NCI-H526 treated with DMSO at 0.1 percent for 48 hours (cell line): ENCODE data around the gene RRP1B.
"Not testable (repeated sequence)": the region's sequence is repeated elsewhere in the genome, so short reads cannot be mapped to it uniquely, and the experiment has no call there.

Source experiments
- DNase-seq: peaks from one replicate; lab custom pipeline; 2025; lab: John Stamatoyannopoulos, UW

Gene RRP1B

DNA sequence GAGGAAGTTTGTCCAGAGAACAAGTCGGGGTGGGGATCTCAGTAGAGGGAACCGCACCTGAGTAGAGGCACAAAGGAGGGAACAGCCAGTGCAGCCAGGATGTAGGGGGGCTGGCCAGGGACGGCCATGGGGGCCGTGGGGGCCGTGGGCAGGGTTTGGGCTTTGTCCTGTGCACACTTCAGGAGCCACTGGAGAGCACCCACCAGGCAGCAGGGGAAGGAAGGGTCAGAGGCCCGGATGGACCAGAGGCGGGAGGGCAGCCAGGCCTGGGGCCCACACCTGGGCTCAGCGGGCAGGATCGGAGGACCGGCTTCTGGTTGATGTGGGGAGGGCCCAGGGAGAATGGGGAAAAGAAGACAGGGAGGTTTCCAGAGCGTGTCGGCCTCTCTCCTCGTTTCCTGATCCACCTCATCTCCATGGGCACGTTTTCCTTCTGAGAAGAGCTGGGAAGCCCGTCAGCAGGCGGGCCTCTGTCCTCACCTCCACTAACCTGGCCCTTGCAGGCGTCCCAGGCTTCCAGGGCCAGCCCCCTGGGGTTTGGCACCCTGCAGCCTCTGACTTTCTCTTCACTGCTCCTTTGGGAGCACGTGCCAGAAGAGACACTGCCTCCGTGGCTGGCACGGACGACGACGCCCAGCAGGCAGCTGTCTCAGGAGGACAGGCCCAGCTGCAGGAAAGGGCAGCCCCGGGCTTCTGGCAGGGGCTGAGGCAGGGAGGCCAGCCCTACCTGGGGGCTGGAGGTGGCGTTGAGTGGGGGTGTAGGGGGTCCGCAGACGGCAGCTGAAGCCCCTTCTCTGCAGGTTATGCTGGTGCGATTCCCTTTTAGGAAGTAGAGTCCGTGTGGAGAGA, 42.8 kb downstream of the RRP1B start:
- no peak for DNase-seq

DNA sequence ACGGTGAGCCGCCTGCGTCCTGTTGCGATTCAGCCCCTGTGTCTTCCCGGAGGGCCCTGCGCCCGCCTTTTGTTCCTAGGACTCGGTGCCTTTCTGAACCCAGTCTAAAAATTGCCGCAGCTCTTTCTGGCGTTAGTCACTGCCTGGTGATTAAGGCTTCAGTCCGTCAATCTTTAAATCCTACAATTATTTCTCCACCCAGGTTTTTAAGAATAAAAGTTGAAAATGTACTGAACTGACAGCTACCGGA, 43.4 kb downstream of the RRP1B start:
- DNase-seq: no peak

DNA sequence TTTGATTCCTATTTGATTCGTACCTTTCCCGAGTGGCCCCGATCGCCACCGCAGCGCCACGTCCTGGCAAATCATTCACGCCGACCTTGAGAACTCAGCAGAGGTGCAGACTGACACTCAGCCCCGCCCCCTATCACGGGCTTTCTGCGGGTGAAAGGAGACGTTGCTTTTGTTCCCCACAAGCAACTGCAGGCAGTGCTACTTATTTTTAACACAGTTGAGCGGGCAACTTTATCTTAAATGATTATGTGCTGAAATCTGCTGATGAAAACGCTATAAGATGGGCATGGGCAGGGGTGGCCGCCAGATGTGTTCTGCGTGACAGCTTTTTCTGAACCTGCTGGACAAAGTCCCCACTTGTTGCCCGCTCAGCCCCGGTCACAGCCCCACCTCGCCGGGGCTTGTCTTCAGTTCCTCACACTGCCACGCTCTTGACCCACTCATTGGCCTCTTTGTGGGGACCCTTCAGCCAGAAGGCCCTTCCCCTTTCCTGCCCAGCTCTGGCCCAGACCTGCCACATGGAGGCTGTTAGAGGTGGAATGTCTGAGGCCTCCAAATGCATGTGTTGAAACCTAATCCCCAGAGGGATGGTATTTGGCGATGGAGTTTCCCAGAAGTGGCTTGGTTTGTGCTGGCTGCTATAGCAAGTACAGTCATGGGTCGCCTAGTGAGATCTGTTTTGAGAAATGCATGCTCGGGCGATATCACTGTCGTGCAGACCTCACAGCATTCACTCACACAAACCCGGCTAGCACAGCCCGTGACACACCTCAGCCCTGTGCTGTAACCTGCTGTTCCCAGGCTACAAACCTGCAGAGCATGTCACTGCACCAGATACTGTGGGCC, 43.9 kb downstream of the RRP1B start:
- no peak for DNase-seq

DNA sequence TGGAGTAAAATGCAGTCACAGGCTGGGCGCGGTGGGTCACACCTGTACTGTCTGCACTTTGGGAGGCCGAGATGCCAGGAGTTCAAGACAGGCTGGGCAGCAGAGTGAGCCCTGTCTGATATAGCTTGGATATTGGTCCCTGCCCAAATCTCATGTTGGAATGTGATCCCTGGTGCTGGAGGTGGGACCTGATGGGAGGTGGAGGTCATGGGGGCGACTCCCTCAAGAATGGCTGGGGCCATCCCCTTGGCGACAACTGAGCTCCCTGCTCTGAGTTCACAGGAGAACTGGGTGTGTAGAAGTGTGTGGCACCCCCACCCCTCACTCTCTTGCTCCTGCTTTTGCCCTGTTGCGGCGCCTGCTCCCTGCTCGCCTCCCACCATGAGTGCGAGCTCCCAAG, 48.1 kb downstream of the RRP1B start:
- DNase-seq: no peak

DNA sequence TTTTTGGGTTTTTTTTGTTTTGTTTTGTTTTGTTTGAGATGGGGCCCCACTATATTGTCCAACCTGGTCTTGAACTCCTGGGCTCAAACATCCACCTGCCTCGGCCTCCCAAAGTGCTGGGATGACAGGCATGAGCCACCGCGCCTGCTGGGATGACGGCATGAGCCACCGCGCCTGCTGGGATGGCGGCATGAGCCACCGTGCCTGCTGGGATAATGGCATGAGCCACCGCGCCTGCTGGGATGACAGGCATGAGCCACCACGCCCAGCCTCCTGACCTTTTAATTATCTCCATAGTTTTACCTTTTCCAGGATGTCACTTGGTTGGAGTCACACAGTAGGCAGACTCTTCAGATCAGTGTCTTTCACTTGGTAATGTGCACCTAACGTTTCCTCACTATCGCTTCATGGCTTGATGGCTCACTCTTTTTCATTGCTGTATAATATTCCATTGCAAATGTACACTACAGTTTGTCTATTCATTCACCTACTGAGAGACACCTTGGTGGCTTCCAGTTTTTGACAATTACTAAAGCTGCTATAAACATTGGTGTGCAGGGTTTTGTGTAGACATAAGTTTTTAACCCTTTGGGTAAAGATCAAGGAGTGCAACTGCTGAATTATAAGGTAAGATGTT, 49.5 kb downstream of the RRP1B start:
- no peak for DNase-seq

DNA sequence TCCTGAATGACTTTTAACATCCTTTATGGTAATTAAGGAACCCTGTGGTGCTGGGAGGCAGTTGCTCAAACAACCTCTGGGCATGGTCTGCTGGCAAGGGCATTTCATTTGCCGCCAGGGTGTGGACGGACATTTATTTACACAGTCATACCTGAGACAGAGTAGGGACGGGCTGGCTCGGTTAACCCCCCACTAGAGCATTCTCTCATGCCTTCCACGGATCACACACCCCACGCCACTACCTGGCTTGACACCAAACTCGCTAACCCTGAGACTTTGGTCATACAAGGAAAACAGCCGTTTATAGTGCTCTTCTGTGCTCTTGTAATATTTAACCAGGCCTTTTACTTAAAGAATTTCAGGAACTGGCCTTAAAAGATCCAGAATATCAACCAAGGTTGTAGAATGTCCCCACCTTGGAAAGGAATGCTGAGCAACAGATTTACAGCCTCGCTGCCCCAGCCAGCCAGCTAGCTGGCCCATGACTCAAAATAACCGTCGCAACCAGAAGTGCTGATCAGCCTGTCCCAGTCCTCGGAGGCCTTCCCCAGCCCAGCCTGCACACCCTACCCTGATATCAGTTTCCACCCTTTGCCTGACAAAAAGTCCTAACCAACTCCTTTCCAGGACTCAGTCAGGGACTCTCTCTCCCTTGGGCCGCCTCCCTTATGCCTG, 53.0 kb downstream of the RRP1B start:
- DNase-seq: no peak

DNA sequence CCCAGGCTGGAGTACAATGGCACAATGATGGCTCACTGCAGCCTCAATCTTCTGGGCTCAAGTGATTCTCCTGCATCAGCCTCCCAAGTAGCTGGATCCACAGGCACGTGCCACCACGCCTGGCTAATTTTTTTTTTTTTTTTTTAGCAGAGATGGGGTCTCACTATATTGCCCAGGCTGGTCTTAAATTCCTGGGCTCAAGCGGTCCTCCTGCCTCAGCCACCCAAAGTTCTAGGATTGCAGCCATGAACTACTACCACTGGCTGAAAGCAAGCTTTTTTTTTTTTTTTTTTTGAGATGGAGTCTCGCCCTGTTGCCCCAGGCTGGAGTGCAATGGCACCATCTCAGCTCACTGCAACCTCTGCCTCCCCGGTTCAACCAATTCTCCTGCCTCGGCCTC, 53.8 kb downstream of the RRP1B start:
- not testable (repeated sequence) for DNase-seq

DNA sequence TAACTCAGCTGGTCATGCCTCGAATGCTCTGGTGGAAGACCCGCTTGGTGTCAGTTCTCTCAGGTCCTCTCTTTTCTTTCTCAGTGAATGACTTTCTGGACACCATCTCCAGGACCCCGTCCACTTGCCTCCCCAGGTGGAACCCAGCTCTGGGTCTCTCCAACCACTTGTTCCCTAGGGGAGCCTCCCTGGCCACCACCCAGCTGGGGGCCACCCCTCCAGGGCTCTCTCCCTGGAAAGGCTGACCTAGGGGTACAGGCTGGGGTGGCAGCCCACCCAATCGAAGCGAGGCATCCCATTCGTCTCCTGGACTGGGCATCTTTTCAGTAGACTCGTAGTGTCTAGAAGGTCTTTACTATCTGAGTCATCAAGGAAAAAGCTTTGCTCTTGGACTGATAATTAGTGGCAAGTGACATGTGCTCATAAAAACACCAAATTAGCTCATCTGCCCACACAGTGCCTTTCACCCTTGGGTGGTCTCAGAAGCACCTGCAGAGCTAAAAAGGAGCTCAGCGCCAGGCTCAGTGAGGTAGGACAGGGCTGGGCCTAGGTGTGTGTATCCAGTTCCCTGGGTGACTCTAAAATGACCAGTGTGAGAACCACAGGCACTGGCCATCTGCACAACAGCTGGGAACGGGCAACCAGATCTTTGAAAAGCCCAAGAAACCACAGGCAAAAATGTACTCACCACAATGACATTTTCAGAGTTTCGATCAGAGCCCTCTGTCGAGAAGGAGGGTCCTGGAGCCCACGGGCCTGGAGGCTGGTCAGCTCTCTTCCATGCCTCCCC, 57.2 kb downstream of the RRP1B start:
- no peak for DNase-seq

DNA sequence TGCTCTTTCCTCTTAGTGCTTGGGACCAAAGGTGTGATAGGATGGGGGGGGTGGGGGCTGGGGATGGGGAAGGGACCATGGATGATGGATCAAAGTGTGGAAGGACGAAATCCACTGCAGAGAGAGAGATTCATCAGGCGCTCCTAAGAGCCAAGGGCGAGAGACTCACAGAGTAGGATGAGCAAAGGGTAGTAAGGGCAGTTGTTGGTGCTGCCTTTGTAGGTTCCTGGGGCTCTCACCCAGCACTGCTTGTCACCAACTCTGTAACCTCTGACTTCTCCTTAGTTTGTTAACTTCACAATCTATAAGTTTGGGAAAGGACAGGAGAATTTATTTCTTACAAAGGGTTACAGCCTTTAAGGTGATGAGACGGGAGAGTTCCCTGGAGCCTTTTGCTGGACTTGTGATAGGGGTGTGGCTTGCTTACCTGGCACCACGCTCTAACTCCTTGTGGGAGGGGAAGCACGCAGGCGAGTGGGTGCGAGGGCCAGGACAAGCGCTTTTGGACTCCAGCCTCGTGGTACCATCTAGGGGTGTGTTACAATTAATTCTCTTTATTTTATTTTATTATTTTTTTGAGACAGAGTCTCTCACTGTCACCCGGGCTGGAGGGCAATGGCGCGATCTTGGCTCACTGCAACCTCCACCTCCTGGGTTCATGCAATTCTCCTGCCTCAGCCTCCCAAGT, 58.0 kb downstream of the RRP1B start:
- no peak for DNase-seq

DNA sequence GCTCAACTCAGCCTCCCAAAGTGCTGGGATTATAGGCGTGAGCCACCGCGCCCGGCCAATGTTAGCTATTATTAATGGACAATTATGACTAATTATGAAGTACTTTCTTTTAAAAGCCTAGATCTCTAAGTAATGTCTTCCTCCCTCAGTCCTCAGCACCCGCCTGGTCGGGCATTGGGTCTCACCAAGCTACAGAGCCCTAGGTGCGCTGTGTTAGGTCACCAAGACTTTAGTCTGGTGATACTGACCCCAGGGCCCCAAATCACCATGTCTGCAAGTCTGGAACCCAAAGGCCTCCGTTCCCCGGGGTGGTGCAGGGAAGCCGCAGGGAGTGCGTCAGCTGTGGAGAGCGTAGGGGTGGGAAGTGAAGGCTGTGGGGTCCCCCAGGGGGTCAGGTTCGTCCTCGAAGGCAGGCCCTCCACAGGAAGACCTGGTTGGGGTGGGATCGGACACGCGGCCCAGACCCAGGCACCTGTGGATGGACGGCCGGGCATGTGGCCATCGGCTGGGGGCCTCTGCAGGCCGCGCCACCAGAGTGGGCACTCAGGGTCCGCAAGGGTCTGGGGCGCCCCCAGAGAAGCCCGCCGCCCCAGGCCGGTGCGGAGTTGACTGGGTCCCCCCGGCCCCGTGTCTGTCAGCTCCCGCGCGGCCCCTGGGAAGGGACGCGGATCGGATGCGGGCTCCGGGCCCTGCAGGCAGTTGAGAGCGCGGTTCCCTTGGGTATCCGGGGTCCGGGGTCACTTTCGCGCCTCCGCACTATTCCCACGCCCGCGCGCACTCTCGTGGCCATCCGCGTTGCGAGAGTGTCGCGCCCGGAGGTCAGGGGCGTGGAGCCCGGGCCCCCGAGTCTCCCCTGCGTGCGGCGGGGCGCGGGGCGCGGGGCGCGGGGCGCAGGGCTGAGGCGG, 58.9 kb downstream of the RRP1B start:
- DNase-seq: no peak

DNA sequence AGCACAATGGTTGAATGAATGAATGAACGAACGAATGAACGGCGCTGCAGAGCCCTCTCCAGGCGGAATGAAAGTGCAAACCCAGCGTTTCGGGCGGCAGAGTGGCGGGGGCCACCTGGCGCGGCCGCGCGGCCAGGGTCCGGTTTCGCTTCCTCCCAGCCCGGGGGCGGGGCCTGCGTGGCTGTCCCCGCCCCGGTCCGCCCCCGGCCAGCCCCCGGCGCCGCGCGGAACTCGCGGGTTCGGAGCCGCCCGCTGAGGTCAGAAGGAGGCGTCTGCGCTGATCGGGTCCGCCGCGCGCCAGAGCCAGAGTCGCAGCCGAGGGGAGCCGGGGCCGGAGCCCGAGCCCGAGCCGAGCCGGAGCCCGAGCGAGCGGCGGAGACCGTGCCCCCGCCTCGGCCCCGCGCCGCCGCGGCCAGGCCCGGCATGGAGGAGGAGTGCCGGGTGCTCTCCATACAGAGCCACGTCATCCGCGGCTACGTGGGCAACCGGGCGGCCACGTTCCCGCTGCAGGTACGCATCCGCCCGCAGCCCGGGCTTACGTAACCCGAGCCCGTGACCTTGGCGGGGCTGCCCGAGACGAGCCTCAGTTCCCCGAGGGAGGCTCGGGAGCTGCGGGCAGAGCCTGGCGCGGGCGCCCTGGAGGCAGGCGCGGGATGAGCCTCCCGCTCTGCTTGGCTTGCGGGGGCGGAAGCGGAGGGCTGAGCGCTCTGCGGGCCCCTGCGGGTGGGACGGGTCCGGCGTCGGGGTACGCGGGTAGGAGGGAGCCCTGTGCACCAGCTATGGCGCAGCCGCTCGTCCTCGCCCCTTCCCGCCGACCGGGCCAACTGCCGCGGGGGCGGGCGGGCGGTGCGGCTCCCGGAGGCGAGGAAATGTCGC, 59.8 kb downstream of the RRP1B start, which contains the start of gene PDXK:
Gene PDXK (plus strand): TSS at position 258 of the 876 bp plus-strand sequence. CDS start 166 bp downstream, at position 424.
- DNase-seq: peak; percentile 30

DNA sequence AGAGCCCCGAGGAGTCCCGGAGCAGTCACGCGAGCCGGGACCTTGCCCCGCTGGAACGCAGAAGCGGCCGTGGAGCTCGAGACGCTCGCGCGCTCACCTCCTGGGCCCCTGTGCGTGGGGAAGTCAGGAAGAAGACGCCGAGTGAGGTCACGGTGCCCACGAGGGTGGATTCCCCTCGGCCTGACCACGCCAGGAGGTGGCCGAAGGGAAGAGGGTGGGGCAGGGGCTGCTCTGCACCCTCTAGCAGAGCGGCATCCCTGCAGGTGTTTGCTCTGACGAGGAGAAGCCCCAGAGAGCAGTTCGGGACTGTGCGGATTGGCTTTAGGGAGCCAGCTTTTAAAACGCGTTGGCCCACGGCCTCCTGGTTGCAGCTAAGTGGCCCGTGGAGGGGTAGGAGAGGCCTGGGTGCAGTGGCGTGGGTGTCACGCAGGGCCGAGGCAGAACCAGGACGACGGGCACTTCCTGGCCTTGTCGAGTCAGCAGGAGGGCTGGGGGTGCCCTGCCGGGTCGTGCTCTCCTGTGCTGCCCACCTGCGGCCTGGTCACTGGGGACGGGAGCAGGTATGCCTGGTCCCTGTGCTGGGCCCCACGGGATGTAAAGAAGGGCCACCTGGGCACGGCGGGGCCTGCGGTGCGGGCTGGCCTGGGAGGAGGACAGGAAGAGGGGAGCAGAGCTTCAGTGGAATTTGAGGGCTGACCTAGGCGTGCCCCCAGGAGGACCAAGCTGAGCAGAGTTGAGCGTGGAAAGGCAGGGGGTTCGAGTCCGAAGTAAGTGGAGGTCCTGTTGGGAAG, 60.6 kb downstream of the RRP1B start:
- DNase-seq: peak; percentile 4

DNA sequence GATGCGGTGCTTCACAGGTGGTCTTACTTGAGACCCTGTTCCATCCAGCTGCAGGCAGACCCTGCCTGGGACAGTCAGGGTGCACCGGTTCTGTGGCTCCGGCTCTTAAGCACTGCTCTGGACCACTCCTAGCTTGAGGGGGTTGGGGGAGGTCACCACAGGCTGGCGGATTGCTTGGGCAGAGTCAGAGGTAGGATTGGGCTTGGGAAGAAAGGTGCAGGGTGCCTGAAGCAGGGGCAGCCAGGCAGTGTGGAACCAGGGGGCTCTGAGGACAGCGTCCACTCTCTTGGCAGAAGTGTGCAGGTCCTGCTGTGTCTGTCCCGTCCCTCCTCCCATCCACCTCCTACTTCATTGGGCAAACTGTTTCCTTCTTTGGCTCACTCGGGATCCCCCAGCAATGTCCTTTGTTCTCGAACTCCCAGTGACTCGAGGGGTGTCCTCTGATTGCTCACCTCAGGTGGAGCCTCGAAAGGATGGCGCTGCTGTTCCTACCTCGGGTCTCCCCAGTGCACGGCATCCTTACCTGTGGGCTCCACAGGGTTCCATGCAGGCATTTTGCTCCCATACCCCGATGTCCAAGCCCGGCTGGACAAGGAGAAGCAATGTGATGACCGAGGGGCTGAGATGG, 61.3 kb downstream of the RRP1B start:
- DNase-seq: no peak

DNA sequence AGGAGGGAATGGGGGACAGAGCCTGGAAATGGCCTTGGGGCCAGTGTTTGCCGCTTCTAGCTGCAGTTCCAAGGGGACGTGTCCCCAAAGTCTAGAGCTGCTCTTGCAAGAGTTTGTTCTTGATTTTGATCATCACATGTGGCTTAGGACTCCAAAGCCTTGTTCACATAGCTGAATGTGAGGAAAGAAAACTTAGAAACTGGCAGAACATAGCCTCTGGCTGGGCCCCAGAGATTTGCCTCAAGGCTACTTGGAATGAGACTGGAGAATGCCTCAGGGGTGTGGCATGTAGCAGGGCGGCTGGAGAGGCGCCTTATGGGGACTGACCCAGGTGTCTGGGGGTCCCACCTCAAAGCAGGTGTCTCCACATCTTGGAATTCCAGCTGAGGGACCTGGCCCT, 61.8 kb downstream of the RRP1B start:
- DNase-seq: no peak

DNA sequence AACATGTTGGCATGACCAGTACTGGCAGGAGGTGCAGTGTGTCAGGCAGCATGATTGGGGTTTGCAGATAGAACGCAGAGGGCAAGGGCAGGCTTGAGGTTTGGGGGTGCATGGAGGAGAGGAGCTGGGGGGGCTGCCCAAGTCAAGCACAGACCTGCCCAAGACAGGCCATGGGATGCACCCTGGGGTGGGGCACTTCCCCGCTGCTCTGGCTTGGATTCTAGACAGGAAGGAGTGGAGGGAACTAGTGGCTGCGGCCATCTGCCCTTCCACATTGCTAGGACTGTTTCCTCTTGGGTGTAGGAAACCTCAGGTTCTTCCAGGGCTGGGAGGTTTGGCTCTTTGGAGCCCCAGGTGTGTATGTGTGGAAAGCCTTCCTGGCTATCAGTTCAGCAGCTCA, 62.6 kb downstream of the RRP1B start:
- DNase-seq: no peak

DNA sequence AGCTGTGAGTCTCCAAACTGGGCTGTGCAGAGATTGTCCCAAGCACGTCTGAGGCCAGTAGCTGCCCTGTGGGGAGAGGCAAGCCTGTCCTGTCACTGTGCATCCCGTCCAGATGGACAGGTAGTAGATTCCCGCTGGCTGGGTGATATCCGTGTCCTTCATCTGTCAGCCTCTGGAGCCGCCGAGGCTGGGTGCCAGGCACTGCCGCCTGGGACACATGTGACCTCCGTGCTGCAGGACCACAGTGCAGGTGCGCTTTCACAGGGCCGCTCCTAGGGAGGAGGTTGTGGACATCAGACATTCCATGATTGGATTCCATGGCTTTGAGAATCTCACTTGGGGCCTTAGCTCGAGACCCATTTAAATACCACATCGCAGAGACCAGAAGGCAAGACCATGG, 64.3 kb downstream of the RRP1B start:
- no peak for DNase-seq

DNA sequence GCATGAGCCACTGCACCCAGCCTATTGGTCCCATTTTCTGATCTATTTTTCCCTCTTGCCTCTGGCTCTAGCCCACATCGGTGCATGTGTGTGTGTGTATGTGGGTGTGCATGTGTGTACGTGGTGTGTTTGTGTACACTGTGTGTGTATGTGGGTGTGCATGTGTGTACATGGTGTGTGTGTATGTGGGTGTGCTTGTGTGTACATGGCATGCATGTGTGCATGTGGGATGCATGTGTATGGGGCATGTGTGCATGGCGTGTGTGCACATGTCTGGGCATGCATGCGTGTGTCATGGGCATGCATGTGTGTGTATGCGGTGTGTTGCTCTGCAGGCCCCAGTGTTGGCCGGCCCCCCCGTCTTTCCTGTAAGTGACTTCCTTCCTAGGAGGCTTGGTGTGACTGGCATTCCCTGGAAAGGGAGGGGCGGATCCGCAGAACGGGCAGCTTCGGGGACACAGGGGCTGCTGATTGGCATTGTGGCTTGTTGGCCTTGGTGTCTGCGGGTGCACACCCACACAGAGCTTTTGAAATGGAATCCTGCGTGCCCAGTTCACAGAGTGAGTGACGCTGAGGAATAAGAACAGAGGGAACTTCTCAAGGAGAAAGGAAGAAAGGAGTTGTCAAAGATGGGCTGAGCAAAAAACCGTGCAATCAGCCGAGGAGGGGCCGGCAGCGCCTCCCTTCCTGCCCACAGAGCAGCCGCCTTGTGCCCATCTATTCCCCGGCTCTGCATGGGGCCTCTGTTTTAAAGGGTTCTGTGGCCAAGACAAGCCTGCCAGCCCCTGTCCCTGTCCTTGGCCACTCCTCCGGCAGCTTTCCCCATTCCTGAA, 67.5 kb downstream of the RRP1B start:
- DNase-seq: no peak
